Effector memory CD8-positive, alpha-beta T cell (primary cell): ENCODE results near the gene COG3.
A peak's percentile ranks its signal among the peaks of the same experiment; 100 is the strongest.

Experiments used
- ATAC-seq: fragments of 150-1000 bp; cut with Tn5 transposase; replicated peaks from 2 replicates; pipeline ENCODE4 v1.10.0; 2021; ENCODE audit warnings: mild to moderate bottlenecking, moderate library complexity
- DNase-seq, 3 experiments: peaks; one replicate each; pipeline ENCODE4 v3.0.0; 2021
- H3K27ac Mint-ChIP-seq, 2 donors: one replicate each; pipeline ENCODE4 v1.8.0; 2022; ENCODE audit warnings: mild to moderate bottlenecking in 2 of 2, mixed read lengths in 2 of 2, moderate library complexity in 2 of 2
- H3K27me3 Mint-ChIP-seq, 2 donors: one replicate each; pipeline ENCODE4 v1.8.0; 2022; ENCODE audit warnings: mixed read lengths in 2 of 2
- H3K36me3 Mint-ChIP-seq: one replicate; pipeline ENCODE4 v1.8.0; 2022; ENCODE audit warnings: mild to moderate bottlenecking, moderate library complexity, mixed read lengths; ENCODE audit not compliant: insufficient read depth
- H3K4me1 Mint-ChIP-seq, 2 donors: one replicate each; pipeline ENCODE4 v1.8.0; 2022; ENCODE audit warnings: low read depth in 2 of 2, mixed read lengths in 2 of 2
- H3K4me3 Mint-ChIP-seq, 2 donors: one replicate each; pipeline ENCODE4 v1.8.0; 2022; ENCODE audit warnings: mild to moderate bottlenecking in 2 of 2, mixed read lengths in 2 of 2, moderate library complexity in 2 of 2
- H3K9me3 Mint-ChIP-seq, 2 donors: one replicate each; pipeline ENCODE4 v1.8.0; 2022; ENCODE audit warnings: mixed read lengths in 2 of 2

COG3 gene

DNA sequence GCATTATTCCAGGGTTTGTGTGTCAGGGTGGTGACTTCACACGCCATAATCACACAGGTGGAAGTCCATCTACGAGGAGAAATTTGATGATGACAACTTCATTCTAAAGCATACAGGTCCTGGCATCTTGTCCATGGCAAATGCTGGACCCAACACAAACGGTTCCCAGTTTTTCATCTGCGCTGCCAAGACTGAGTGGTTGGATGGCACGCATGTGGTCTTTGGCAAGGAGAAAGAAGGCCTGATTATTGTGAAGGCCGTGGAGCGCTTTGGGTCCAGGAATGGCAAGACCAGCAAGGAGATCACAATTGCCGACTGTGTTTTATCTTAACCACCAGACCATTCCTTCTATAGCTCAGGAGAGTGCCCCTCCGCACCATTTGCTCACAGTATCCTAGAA lies 28.4 kb upstream of the COG3 start:
- no peaks in the 10 kb centered on the region for H3K27me3 Mint-ChIP-seq
- DNase-seq (no peak), ATAC-seq (no peak)
- no peaks in the 10 kb centered on the region for H3K4me1 Mint-ChIP-seq
- H3K9me3 Mint-ChIP-seq = no peaks in the 10 kb centered on the region
- no peak overlapping the region for H3K4me3 Mint-ChIP-seq
- H3K36me3 Mint-ChIP-seq = no peaks in the 10 kb centered on the region
- no peak overlapping the region for H3K27ac Mint-ChIP-seq

DNA sequence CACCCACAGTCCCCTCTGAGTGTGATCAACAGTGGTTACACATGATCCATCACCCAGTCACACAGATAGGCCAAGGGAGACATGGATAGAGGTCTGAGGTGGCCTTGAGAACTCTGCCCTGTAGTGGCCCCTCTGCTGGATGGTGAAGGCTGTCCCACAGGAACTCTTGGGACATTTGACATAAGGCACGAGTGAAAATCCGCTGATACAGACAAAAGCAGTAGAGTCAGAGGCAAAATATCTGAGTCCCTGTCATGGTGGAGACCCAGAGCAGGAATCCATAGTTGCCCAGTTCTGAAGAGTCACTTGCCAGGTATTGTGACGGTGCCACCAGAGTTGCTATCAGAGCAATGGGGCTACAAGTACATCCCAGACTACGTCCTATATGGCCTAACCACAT lies 27.8 kb upstream of the COG3 start:
- Mint-ChIP-seq H3K4me1 (peaks cover 0 to 3% of the 10 kb centered on the region in 2 donors), H3K4me3 (no peak overlapping the region), H3K9me3 (no peaks in the 10 kb centered on the region), H3K36me3 (no peaks in the 10 kb centered on the region), H3K27me3 (no peaks in the 10 kb centered on the region), H3K27ac (no peak overlapping the region)
- no peak for ATAC-seq
- no peak for DNase-seq

DNA sequence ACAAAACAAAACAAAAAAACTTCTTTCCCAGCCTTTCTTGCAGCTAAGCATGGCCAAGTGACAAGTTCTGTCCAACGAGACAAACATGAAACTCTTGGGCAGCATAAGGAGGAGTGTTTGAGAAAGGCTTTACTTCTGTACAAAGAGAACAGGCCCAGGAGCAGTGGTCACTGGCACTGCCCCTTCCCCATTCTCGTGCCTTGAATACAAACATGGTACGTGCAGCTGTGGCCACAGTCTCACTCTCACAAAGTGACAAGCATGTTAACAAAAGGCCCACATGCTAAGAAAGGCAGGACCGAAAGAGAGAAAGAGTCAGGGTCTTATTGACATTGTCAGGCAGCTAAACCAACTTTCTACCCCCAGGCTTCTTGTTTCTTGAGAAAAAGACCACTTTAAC lies 26.8 kb upstream of the COG3 start:
- DNase-seq = no peak
- Mint-ChIP-seq H3K27ac (no peak overlapping the region), H3K4me1 (peaks cover 0 to 5% of the 10 kb centered on the region in 2 donors), H3K27me3 (no peaks in the 10 kb centered on the region), H3K36me3 (peaks cover 3% of the 10 kb centered on the region), H3K9me3 (no peaks in the 10 kb centered on the region), H3K4me3 (no peak overlapping the region)
- no peak for ATAC-seq

DNA sequence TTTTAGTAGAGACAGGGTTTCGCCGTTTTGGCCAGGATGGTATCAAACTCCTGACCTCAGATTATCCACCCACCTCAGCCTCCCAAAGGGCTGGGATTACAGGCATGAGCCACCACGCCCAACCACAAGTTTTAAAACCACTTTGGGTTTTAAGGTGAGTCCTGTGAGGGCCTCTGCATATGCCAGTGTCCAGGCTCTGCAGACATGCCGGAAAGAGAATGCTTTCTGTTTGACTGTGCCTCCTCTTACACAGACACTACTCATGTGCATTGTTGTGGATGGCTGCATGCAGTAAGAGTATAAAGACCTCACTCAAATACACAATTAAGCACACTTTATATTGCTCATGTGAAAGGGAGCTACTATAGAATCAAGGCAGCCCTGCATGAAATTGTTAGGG lies 25.7 kb upstream of the COG3 start:
- Mint-ChIP-seq H3K27ac (no peak overlapping the region), H3K4me3 (no peak overlapping the region), H3K27me3 (no peaks in the 10 kb centered on the region), H3K4me1 (peaks cover 0 to 5% of the 10 kb centered on the region in 2 donors), H3K9me3 (no peaks in the 10 kb centered on the region), H3K36me3 (peaks cover 3% of the 10 kb centered on the region)
- DNase-seq (no peak), ATAC-seq (no peak)

DNA sequence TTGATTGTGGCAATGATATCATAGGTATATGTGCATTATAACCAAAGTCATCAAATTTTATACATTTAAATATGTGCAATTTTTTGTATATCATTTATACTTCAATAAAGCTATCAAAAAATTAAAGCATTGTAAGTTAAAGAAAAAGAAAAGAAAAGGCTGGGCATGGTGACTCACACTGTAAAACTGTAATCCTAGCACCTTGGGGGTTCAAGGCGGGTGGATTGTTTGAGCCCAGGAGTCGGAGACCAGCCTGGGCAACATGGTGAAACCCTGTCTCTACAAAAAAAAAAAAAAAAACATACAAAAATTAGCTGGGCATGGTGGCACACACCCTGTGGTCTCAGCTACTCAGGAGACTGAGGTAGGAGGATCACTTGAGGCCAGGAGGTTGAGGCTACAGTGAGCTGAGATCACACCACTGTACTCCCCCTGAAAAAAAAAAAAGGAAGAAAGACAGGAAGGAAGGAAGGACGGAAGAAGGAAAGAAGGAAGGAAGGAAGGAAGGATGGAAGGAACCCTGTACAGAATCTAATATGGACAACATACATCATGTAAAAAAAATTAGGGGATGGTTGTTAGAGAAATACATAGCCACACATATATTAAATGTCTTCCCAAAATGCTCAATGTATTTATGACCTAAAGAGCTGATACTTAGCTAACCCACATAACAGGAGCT lies 24.8 kb upstream of the COG3 start:
- peaks cover 0 to 2% of the 10 kb centered on the region in 2 donors for H3K27me3 Mint-ChIP-seq
- DNase-seq = no peak
- H3K9me3 Mint-ChIP-seq = no peaks in the 10 kb centered on the region
- H3K36me3 Mint-ChIP-seq = peaks cover 3% of the 10 kb centered on the region
- no peak overlapping the region for H3K4me3 Mint-ChIP-seq
- no peak overlapping the region for H3K27ac Mint-ChIP-seq
- H3K4me1 Mint-ChIP-seq = peaks cover 0 to 5% of the 10 kb centered on the region in 2 donors
- ATAC-seq = no peak

DNA sequence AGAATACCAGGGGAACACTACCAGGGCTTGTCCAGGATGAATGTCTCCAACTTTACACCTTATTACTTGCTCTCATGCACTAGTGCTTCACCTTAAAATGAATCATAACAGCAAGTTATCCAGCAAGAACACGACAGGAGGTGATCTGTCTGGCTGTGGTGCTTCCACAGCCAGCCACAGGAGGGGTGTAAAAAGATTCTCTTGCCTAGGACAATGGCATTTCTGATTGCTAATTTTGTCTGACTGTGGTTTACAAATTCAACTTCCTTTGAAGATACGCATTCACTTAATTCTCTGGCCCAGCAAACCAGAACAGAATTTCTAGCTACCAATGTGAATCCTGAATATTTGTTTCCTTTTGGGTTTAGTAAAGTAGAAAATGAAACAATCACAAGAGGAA lies 23.1 kb upstream of the COG3 start:
- H3K36me3 Mint-ChIP-seq = peaks cover 3% of the 10 kb centered on the region
- DNase-seq (no peak), ATAC-seq (peak; percentile 61)
- peaks cover 0 to 5% of the 10 kb centered on the region in 2 donors for H3K4me1 Mint-ChIP-seq
- no peak overlapping the region for H3K27ac Mint-ChIP-seq
- H3K4me3 Mint-ChIP-seq = no peak overlapping the region
- no peaks in the 10 kb centered on the region for H3K9me3 Mint-ChIP-seq
- peaks cover 6 to 19% of the 10 kb centered on the region in 2 donors for H3K27me3 Mint-ChIP-seq

DNA sequence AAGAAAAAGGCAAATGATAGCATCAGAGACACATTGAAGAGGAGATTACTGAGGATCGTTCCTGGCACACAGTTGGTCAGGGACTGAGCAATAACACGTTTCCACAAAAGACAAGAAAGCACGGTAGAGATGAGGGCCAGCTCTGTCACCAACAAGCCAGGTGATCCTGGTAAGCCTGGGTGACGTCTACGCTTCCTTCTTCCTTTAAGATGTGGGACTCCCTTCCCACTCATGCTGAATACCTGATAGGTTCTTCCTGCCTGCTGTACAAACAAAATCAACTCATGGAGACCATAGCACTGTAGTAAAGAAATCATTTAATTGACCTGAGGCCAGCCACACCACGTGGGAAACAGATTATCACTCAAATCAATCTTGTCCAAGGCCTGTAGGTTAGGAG lies 19.7 kb upstream of the COG3 start:
- peaks cover 6% of the 10 kb centered on the region for H3K36me3 Mint-ChIP-seq
- no peaks in the 10 kb centered on the region for H3K9me3 Mint-ChIP-seq
- H3K27me3 Mint-ChIP-seq = peaks cover 11 to 44% of the 10 kb centered on the region in 2 donors
- no peak overlapping the region for H3K27ac Mint-ChIP-seq
- ATAC-seq (no peak), DNase-seq (no peak)
- no peak overlapping the region for H3K4me3 Mint-ChIP-seq
- peaks cover 0 to 5% of the 10 kb centered on the region in 2 donors for H3K4me1 Mint-ChIP-seq

DNA sequence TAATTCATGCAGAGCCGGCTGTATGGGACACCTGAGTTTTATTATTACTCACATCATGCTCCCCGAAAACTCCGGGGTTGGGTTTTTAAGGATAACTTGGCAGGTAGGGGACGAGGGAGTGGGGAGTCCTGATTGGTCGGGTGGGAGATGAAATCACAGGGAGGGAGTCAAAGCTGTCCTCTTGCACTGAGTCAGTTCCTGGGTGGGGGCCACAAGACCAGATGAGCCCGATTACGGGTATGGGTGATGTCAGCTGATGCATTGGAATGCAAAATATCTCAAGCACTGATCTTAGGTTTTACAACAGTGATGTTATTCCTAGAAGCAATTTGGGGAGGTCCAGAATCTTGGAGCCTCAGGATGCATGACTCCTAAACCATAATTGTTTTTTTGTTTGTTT lies 18.6 kb upstream of the COG3 start:
- Mint-ChIP-seq H3K36me3 (peaks cover 6% of the 10 kb centered on the region), H3K27me3 (peaks cover 11 to 44% of the 10 kb centered on the region in 2 donors), H3K9me3 (no peaks in the 10 kb centered on the region), H3K27ac (no peak overlapping the region), H3K4me1 (peaks cover 0 to 5% of the 10 kb centered on the region in 2 donors), H3K4me3 (no peak overlapping the region)
- ATAC-seq (no peak), DNase-seq (no peak)

DNA sequence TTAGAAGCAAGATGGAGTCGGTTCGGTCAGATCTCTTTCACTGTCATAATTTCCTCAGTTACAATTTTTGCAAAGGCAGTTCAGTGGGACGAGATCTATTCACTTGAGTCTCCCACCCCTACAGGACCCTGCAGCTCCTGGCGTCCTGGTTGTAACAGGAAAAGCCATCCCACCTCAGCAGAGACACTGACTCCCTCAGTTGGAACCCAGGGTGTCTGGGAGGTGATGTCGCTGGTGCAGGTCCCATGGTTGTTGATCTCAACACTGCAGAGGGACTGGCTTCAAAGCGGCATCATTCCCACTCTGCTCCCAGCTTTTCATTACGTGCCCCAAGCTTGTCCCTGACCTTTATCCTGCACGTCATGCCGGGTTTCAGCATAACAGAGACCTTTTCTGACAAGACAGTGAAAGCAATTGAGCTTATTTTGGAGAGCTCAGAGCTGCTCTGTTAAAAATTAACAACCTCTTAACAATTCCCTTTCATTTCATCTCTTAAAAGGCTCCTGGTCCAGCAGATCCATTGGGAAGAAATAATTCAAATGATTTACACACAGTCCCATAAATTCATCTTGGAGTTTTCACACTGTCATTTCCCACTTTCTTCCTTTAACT lies 17.6 kb upstream of the COG3 start:
- DNase-seq = no peak
- Mint-ChIP-seq H3K27ac (no peak overlapping the region), H3K36me3 (peaks cover 5% of the 10 kb centered on the region), H3K4me1 (no peaks in the 10 kb centered on the region), H3K27me3 (peaks cover 11 to 44% of the 10 kb centered on the region in 2 donors), H3K9me3 (no peaks in the 10 kb centered on the region), H3K4me3 (no peak overlapping the region)
- ATAC-seq = no peak

DNA sequence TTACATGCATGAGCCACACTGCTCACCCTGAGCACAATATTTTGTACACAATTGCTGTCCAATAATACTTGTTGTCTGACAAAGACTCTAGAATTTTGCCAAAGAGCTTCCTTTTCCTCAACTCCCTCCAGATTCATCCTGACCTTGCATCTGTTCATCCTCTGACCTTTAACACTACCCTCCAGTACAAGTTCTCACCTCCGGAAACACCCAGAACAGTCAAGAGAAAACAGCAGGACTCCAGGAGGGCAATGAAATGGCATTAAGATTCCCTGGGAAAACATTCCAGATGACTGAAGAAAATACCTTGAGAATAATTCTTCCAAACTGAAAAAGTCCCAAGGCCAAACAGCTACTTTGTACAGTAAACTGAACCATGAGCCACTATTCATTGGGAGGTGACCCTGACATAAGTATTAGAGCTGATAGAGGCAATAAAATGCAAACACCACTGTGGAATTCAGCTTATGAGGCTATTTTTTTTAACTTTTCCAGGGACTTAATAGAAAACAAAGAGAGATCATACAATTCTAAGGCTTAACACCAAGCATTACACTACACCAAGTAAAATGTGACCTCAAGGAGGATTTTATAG lies 15.7 kb upstream of the COG3 start:
- Mint-ChIP-seq H3K4me3 (no peak overlapping the region), H3K9me3 (no peaks in the 10 kb centered on the region), H3K36me3 (peaks cover 4% of the 10 kb centered on the region), H3K27ac (no peak overlapping the region), H3K4me1 (no peaks in the 10 kb centered on the region), H3K27me3 (peaks cover 15 to 44% of the 10 kb centered on the region in 2 donors)
- ATAC-seq (no peak), DNase-seq (no peak)

DNA sequence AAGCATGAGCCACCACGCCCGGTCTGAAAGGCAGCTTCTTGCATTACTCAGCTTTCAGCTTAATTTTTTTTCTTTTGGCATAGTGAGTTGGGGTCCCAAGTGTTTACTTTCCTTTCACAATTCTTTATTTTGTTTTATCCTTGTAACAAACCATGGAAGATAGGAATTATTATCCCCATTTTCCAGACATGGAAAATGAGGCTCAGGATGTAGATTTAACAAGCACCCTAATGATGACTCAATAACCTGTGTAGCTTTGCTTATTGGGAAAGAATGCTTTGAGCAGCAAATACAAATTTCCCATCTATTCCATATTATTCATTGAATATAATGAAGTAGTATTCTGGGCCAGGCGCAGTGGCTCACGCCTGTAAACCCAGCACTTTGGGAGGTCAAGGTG lies 13.5 kb upstream of the COG3 start:
- H3K27me3 Mint-ChIP-seq = peaks cover 10 to 28% of the 10 kb centered on the region in 2 donors
- peaks cover 4% of the 10 kb centered on the region for H3K36me3 Mint-ChIP-seq
- H3K27ac Mint-ChIP-seq = no peak overlapping the region
- no peak for ATAC-seq
- no peak overlapping the region for H3K4me3 Mint-ChIP-seq
- DNase-seq = no peak
- no peaks in the 10 kb centered on the region for H3K9me3 Mint-ChIP-seq
- H3K4me1 Mint-ChIP-seq = no peaks in the 10 kb centered on the region

DNA sequence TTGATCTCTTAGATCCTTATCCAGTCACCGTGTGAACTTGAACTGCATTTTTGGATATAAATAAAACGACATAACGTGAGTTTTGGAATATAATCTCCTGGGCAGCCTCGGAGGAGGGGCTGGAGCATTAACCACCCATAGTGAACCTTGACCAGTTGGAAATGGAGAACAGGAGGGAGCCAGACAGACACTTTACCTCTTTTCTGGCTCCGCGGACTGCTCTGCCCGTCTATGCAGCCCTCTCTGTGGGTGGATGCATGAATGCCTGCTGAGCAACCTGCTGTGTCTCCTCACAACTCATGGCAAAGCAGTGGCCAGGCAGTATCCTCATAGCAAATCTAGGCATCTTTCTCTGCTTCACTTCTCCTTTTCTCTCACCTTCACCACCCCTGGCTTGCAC lies 10.5 kb upstream of the COG3 start:
- peaks cover 2% of the 10 kb centered on the region for H3K36me3 Mint-ChIP-seq
- H3K27me3 Mint-ChIP-seq = peaks cover 8 to 10% of the 10 kb centered on the region in 2 donors
- no peaks in the 10 kb centered on the region for H3K4me1 Mint-ChIP-seq
- no peak overlapping the region for H3K4me3 Mint-ChIP-seq
- H3K27ac Mint-ChIP-seq = peak overlapping the region in 1 of 2 donors; percentile 17
- peaks cover 4 to 5% of the 10 kb centered on the region in 2 donors for H3K9me3 Mint-ChIP-seq
- DNase-seq (no peak), ATAC-seq (no peak)

DNA sequence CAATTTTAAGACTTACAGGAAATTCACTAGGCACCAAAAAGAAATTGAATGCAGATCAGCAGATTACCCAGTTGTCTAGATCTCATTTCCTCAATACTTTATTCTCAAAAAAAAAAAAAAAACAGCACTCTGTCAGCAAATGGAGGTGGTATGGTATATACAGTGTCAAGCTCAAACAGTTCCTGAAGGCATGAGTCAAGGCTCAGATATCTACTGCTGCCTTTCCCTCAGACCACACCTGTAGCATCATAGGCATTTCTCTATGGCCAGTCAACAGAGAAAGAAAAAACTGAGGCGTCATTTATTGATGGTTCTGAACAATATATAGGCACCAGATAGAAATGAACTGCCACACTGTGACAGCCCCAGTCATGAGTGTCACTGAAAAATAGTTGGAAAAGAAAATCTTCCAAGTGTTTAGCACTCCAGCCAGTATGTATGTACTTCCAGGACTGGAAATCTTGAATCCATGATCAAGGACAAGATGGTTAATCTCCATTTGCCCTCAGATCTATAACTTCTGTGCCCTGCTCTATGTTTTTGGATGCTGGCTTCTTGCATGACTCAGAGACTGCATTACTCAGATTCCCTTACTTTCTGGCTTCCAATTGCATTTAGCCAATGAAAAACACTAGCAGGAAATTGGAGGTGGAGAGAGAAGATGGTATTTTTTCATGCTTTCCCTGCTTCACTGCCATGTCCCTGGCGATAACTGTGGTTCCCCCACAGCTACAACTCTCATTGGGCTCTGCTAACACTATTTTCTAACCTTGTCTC lies 8.4 kb upstream of the COG3 start:
- Mint-ChIP-seq H3K36me3 (no peaks in the 10 kb centered on the region), H3K4me1 (no peaks in the 10 kb centered on the region), H3K27me3 (peaks cover 11 to 12% of the 10 kb centered on the region in 2 donors), H3K4me3 (no peak overlapping the region), H3K27ac (no peak overlapping the region), H3K9me3 (peaks cover 4 to 5% of the 10 kb centered on the region in 2 donors)
- DNase-seq (no peak), ATAC-seq (no peak)
